H1 (cell line): ENCODE data around the gene SCARB1. TPM values are rescaled to one million over a fixed set of nuclear protein-coding genes. Genes with fewer than 3 reads are reported as not detected.

Source experiments
- CTCF ChIA-PET: fragments of 300-600 bp; sonication (Branson Sonifier 250); formaldehyde crosslinking; loops from one replicate; lab custom pipeline; 2021; ENCODE audit not compliant: partially characterized antibody; lab: Charles Lee
- POLR2A ChIA-PET: fragments of 300-600 bp; sonication (Branson Sonifier 250); formaldehyde crosslinking; loops from one replicate; lab custom pipeline; 2021; ENCODE audit warnings: inconsistent platforms; ENCODE audit not compliant: partially characterized antibody; lab: Charles Lee
- DNase-seq, 2 experiments: peaks; one replicate each; pipeline versions ENCODE4 v3.0.0 to v3.0.0-alpha.2; 2010 to 2022; ENCODE audit warnings: low spot score in 2 of 2, low read depth in 1 of 2, mixed read lengths in 1 of 2
- FAIRE-seq: peaks from 2 replicates; lab custom pipeline; 2011; peaks lifted over from hg19 to GRCh38; lab: Jason Lieb, UNC
- H2AFZ ChIP-seq: 2 replicates; pipeline ENCODE4 v1.8.1; 2012; ENCODE audit warnings: low read length, inconsistent platforms
- H2AK5ac ChIP-seq: 2 replicates; pipeline ENCODE4 v1.6.1; 2013; ENCODE audit warnings: low read depth, low read length
- H2BK120ac ChIP-seq: replicated peaks from 2 replicates; pipeline ENCODE3; 2013; ENCODE audit warnings: low read depth, low read length, inconsistent platforms
- H2BK12ac ChIP-seq: 2 replicates; pipeline ENCODE4 v1.6.1; 2013; ENCODE audit warnings: low read depth, low read length
- H2BK15ac ChIP-seq: 2 replicates; pipeline ENCODE4 v1.6.1; 2013; ENCODE audit warnings: low read length
- H2BK20ac ChIP-seq: 2 replicates; pipeline ENCODE4 v1.6.1; 2013; ENCODE audit warnings: low read length
- H2BK5ac ChIP-seq: 2 replicates; pipeline ENCODE4 v1.6.1; 2013; ENCODE audit warnings: low read depth, low read length
- H3K14ac ChIP-seq: 2 replicates; pipeline ENCODE4 v1.6.1; 2013; ENCODE audit warnings: inconsistent platforms; ENCODE audit not compliant: insufficient read length
- H3K18ac ChIP-seq: 2 replicates; pipeline ENCODE4 v1.6.1; 2013; ENCODE audit warnings: low read length; ENCODE audit errors: extremely low read depth
- H3K23ac ChIP-seq: 2 replicates; pipeline ENCODE4 v1.6.1; 2013; ENCODE audit warnings: inconsistent platforms; ENCODE audit not compliant: insufficient read length
- H3K23me2 ChIP-seq: 2 replicates; pipeline ENCODE4 v1.6.1; 2013; ENCODE audit warnings: low read depth, low read length
- H3K27ac ChIP-seq: 2 replicates; pipeline ENCODE4 v1.6.1; 2011; ENCODE audit warnings: low read depth, low read length, inconsistent platforms
- H3K27me3 ChIP-seq, 4 experiments: replicated peaks in 1 of 4; 1 replicate in 1 of 4; 2 replicates in 3 of 4; pipeline versions ENCODE4 v1.6.1 to v1.8.1; 2011 to 2013; ENCODE audit warnings: low read length in 3 of 4, mild to moderate bottlenecking in 3 of 4, inconsistent platforms in 2 of 4, mixed read lengths in 2 of 4, moderate library complexity in 1 of 4; ENCODE audit not compliant: control insufficient read depth in 3 of 4, insufficient read depth in 3 of 4; ENCODE audit errors: extremely low read depth in 1 of 4
- H3K36me3 ChIP-seq, 4 experiments: 2 replicates each; pipeline versions ENCODE4 v1.6.1 to v1.8.1; 2011 to 2013; ENCODE audit warnings: mild to moderate bottlenecking in 4 of 4, low read length in 3 of 4, moderate library complexity in 2 of 4, control low read depth in 1 of 4, inconsistent platforms in 1 of 4; ENCODE audit not compliant: insufficient read depth in 4 of 4, control insufficient read depth in 2 of 4
- H3K4ac ChIP-seq: replicated peaks from 2 replicates; pipeline ENCODE3; 2013; ENCODE audit warnings: low read length, low read depth, mixed read lengths, inconsistent platforms; ENCODE audit not compliant: insufficient read length
- H3K4me1 ChIP-seq, 4 experiments: replicated peaks in 1 of 4; 1 replicate in 1 of 4; 2 replicates in 3 of 4; pipeline versions ENCODE4 v1.6.1 to v1.8.1; 2011 to 2013; ENCODE audit warnings: low read length in 3 of 4, inconsistent platforms in 2 of 4, mixed read lengths in 1 of 4; ENCODE audit not compliant: insufficient read depth in 4 of 4, control insufficient read depth in 3 of 4
- H3K4me2 ChIP-seq, 2 experiments: 2 replicates each; pipeline versions ENCODE4 v1.6.1 to v1.8.1; 2011 to 2013; ENCODE audit warnings: low read depth in 2 of 2, low read length in 2 of 2, control low read depth in 1 of 2, inconsistent platforms in 1 of 2, mild to moderate bottlenecking in 1 of 2; ENCODE audit not compliant: insufficient read depth in 1 of 2
- H3K4me3 ChIP-seq, 4 experiments: fragments of 200-600, 300-600 bp in 1 of 4; sonication (generic), shearing (Covaris generic), sonication (Bioruptor Twin) in 1 of 4; 2 replicates each; pipeline versions ENCODE4 v1.5.1 to v1.8.1; 2011 to 2016; ENCODE audit warnings: low read length in 4 of 4, low read depth in 3 of 4, control low read depth in 2 of 4, inconsistent platforms in 2 of 4, mild to moderate bottlenecking in 2 of 4, mixed read lengths in 1 of 4, moderate library complexity in 1 of 4; ENCODE audit not compliant: insufficient read depth in 2 of 4; ENCODE audit errors: extremely low read depth in 1 of 4
- H3K56ac ChIP-seq: replicated peaks from 2 replicates; pipeline ENCODE3; 2013; ENCODE audit warnings: low read depth, mild to moderate bottlenecking, mixed read lengths, low read length, inconsistent platforms; ENCODE audit not compliant: insufficient read length
- H3K79me1 ChIP-seq: 2 replicates; pipeline ENCODE4 v1.6.1; 2013; ENCODE audit warnings: low read depth, low read length, control low read depth
- H3K79me2 ChIP-seq, 2 experiments: 2 replicates each; pipeline versions ENCODE4 v1.6.1 to v1.8.1; 2012 to 2013; ENCODE audit warnings: low read length in 2 of 2, mild to moderate bottlenecking in 2 of 2, inconsistent platforms in 1 of 2; ENCODE audit not compliant: insufficient read depth in 2 of 2, control insufficient read depth in 1 of 2
- H3K9ac ChIP-seq, 4 experiments: replicated peaks in 1 of 4; 1 replicate in 1 of 4; 2 replicates in 3 of 4; pipeline versions ENCODE4 v1.6.1 to v1.8.1; 2011 to 2013; ENCODE audit warnings: low read depth in 3 of 4, low read length in 3 of 4, control low read depth in 2 of 4, mild to moderate bottlenecking in 2 of 4, moderate library complexity in 2 of 4, inconsistent platforms in 1 of 4; ENCODE audit errors: extremely low read depth in 1 of 4
- H3K9me3 ChIP-seq, 2 experiments: 2 replicates each; pipeline versions ENCODE4 v1.6.1 to v1.8.1; 2012 to 2013; ENCODE audit warnings: mild to moderate bottlenecking in 2 of 2, moderate library complexity in 2 of 2, control low read depth in 1 of 2, inconsistent platforms in 1 of 2, low read depth in 1 of 2, low read length in 1 of 2, mixed read lengths in 1 of 2; ENCODE audit not compliant: insufficient read depth in 2 of 2
- H4K20me1 ChIP-seq, 2 experiments: replicated peaks in 1 of 2; 2 replicates each; pipeline versions ENCODE3 to v1.8.1; 2011 to 2013; ENCODE audit warnings: inconsistent platforms in 2 of 2, low read length in 2 of 2, mild to moderate bottlenecking in 1 of 2; ENCODE audit not compliant: insufficient read depth in 2 of 2, control insufficient read depth in 1 of 2
- H4K5ac ChIP-seq: 2 replicates; pipeline ENCODE4 v1.6.1; 2013; ENCODE audit warnings: low read length, low read depth, mixed read lengths, inconsistent platforms; ENCODE audit not compliant: insufficient read length
- H4K8ac ChIP-seq: 2 replicates; pipeline ENCODE4 v1.8.0; 2013; ENCODE audit warnings: mild to moderate bottlenecking, moderate library complexity, low read length, inconsistent platforms; ENCODE audit not compliant: insufficient read depth; ENCODE audit errors: extremely low read depth
- H4K91ac ChIP-seq: replicated peaks from 2 replicates; pipeline ENCODE3; 2013; ENCODE audit warnings: low read length, mixed read lengths, inconsistent platforms; ENCODE audit not compliant: insufficient read length
- CEBPB ChIP-seq: IDR thresholded peaks from 2 replicates; pipeline ENCODE4 v1.6.1; 2012; ENCODE audit warnings: low read depth, low read length
- CHD1 ChIP-seq: IDR thresholded peaks from 2 replicates; pipeline ENCODE4 v1.6.1; 2012; ENCODE audit warnings: low read depth, low read length, improper control_type of control experiment
- HDAC2 ChIP-seq, 2 experiments: fragments of 300-600 bp in 1 of 2; sonication (generic) in 1 of 2; IDR thresholded peaks; 2 replicates each; pipeline ENCODE4 v1.6.1; 2011 to 2012; ENCODE audit warnings: low read depth in 2 of 2, low read length in 2 of 2, mild to moderate bottlenecking in 2 of 2, moderate library complexity in 2 of 2, borderline replicate concordance in 1 of 2, inconsistent platforms in 1 of 2
- JUND ChIP-seq: IDR thresholded peaks from 2 replicates; pipeline ENCODE4 v1.6.1; 2011; ENCODE audit warnings: mild to moderate bottlenecking, improper control_type of control experiment, low read length
- NANOG ChIP-seq: IDR thresholded peaks from 2 replicates; pipeline ENCODE4 v1.6.1; 2011; ENCODE audit warnings: low read length, low read depth, mild to moderate bottlenecking, inconsistent platforms; ENCODE audit not compliant: insufficient read depth, poor library complexity, severe bottlenecking
- RXRA ChIP-seq: IDR thresholded peaks from 2 replicates; pipeline ENCODE4 v1.6.1; 2011; ENCODE audit warnings: low read depth, mild to moderate bottlenecking, low read length, moderate library complexity; ENCODE audit not compliant: insufficient read depth
- SP2 ChIP-seq: IDR thresholded peaks from 2 replicates; pipeline ENCODE4 v1.6.1; 2012; ENCODE audit warnings: mild to moderate bottlenecking, low read length, inconsistent platforms
- SP4 ChIP-seq: IDR thresholded peaks from 2 replicates; pipeline ENCODE4 v1.6.1; 2012; ENCODE audit warnings: low read length, inconsistent platforms
- TAF1 ChIP-seq: IDR thresholded peaks from 2 replicates; pipeline ENCODE4 v1.6.1; 2011; ENCODE audit warnings: mild to moderate bottlenecking, low read depth, low read length
- TCF12 ChIP-seq: IDR thresholded peaks from 2 replicates; pipeline ENCODE4 v1.6.1; 2011; ENCODE audit warnings: low read depth, mild to moderate bottlenecking, low read length
- ZNF274 ChIP-seq: IDR thresholded peaks from 2 replicates; pipeline ENCODE4 v1.7.0; 2012; ENCODE audit warnings: low read length, borderline replicate concordance; ENCODE audit errors: extremely low read depth
- WGBS, 2 experiments: shearing (Covaris generic) in 1 of 2; methylation state at CpG; one replicate each; pipeline versions ENCODE4 v1.1.6 to v1.1.7; 2013 to 2015; ENCODE audit warnings: low lambda C conversion rate in 2 of 2, mixed read lengths in 2 of 2, inconsistent platforms in 1 of 2, low coverage in 1 of 2, missing lambda C conversion rate in 1 of 2; ENCODE audit not compliant: insufficient replicate concordance in 2 of 2, insufficient coverage in 1 of 2, insufficient read length in 1 of 2; ENCODE audit errors: extremely low coverage in 1 of 2, missing lambda C conversion rate in 1 of 2; 5-methylcytosine and 5-hydroxymethylcytosine counted together
- polyA plus RNA-seq, 7 experiments: library from polyadenylated mRNA; depleted of rRNA in 3 of 7; stranded (reverse) in 5 of 7; unstranded in 2 of 7; fragments of >200 nt in 5 of 7; fragments of 200-250 nt in 2 of 7; gene quantifications; 1 replicate in 5 of 7; 2 replicates in 1 of 7; 4 replicates in 1 of 7; pipeline versions ENCODE4 v1.2.1 to v1.2.3, GENCODE V29; 2011 to 2013; ENCODE audit warnings: missing spikeins in 2 of 7, mixed read lengths in 2 of 7
- total RNA-seq: library from RNA; stranded (reverse); fragmentation: NEBNext Ultra II Directional; extraction: Animal tissue kit (Norgen Biotek cat#: 25700); gene quantifications from 2 replicates; pipeline ENCODE4 v1.2.1, GENCODE V29; 2021

SCARB1 gene
- total and polyA plus RNA-seq, 2 of the 8 experiments (the other 6 are each of a cell fraction or from before 2014, with no cell fraction given): 45.3 to 57.1 TPM

GRCh38 chr12:124754949-124755800 lies 108.5 kb downstream of the SCARB1 start:
- Histone ChIP-seq H2BK120ac (peak overlapping the region; percentile 30), H3K4me1 (peaks cover 0 to 16% (median 9%) of the 10 kb centered on the region in 4 experiments; a peak in 6 of 7 replicates), H3K9me3 (peaks cover 2 to 5% of the 10 kb centered on the region in 2 experiments; a peak in 2 of 4 replicates), H3K27me3 (peaks cover 0 to 2% (median 0%) of the 10 kb centered on the region in 4 experiments; a peak in 2 of 7 replicates), H3K9ac (0 out of 7 replicates have a peak overlapping the region, but pooled peaks of 1 of the 4 experiments have one; percentile 24), H3K4me2 (0 out of 4 replicates have a peak overlapping the region, but pooled peaks of 1 of the 2 experiments have one; percentile 9), H2BK5ac (peak overlapping the region; percentile 27; the same call in 1 of the 2 replicates), H4K8ac (peak overlapping the region; percentile 39; the same call in 1 of the 2 replicates), H4K20me1 (no peaks in the 10 kb centered on the region), H3K23ac (no peak overlapping the region), H3K14ac (no peak overlapping the region), H3K18ac (peak overlapping the region; percentile 15), H3K27ac (no peak overlapping the region), H2BK20ac (peak overlapping the region; percentile 90; the same call in 1 of the 2 replicates), H2BK12ac (peak overlapping the region; percentile 96; the same call in 1 of the 2 replicates), H3K4ac (peak overlapping the region; percentile 4), H3K4me3 (no peak overlapping the region), H2AK5ac (no peak overlapping the region), H3K79me1 (no peaks in the 10 kb centered on the region), H4K91ac (peak overlapping the region; percentile 82), H3K56ac (no peak overlapping the region), H3K36me3 (no peaks in the 10 kb centered on the region), H4K5ac (no peak overlapping the region), H3K23me2 (no peaks in the 10 kb centered on the region), H2AFZ (peak overlapping the region; percentile 42; the same call in 1 of the 2 replicates), H2BK15ac (no peak overlapping the region), H3K79me2 (no peaks in the 10 kb centered on the region)
- FAIRE-seq (no peak), DNase-seq (peak in 1 of 2 experiments; percentile 27)
- CTCF ChIA-PET: interaction anchor here (0.5 to 10.9 kb wide), 11 partner anchors 9 to 434 kb away, joined by 3 to 146 read pairs (median 3); no protein-coding TSS in a partner anchor
- WGBS, 2 experiments: 54% methylated on average over 20 of the region's 20 CpGs; no CpG with 5 or more reads in 1 of the 2 experiments
- POLR2A ChIA-PET: interaction anchor here (0.9 to 1.4 kb wide), 6 partner anchors 9 to 361 kb away, joined by 3 to 4 read pairs (median 3); no protein-coding TSS in a partner anchor
- TF ChIP-seq SP2: no peak
- no peak for TF ChIP-seq JUND
- peak; percentile 56; the same call in 1 of the 2 replicates for TF ChIP-seq CEBPB
- no peak for TF ChIP-seq TAF1
- TF ChIP-seq NANOG: peak; percentile 17
- TF ChIP-seq ZNF274: no peak
- TF ChIP-seq CHD1: no peak
- TF ChIP-seq RXRA: no peak
- TF ChIP-seq HDAC2 (IDR thresholded peaks at IDR 0.05; ENCODE audit: borderline replicate concordance in 1 of 2, low read depth in 2 of 2, low read length in 2 of 2): 0 out of 4 replicates have a peak, but pooled peaks of 1 of the 2 experiments have one; percentile 14
- TF ChIP-seq SP4: no peak
- no peak for TF ChIP-seq TCF12
